Stimulated activated CD8-positive, alpha-beta memory T cell treated with anti-CD3 and anti-CD28 coated beads, Interleukin-7, amount 100 ng/mL, for 24 hours (primary cell): Measurements from ENCODE around the gene THEM4.
"Not testable (repeated sequence)": the region's sequence is repeated elsewhere in the genome, so short reads cannot be mapped to it uniquely, and the experiment has no call there.

Experiments
- DNase-seq: peaks from one replicate; pipeline ENCODE4 v3.0.0-alpha.2; 2020; ENCODE audit warnings: low read depth

The THEM4 gene

DNA sequence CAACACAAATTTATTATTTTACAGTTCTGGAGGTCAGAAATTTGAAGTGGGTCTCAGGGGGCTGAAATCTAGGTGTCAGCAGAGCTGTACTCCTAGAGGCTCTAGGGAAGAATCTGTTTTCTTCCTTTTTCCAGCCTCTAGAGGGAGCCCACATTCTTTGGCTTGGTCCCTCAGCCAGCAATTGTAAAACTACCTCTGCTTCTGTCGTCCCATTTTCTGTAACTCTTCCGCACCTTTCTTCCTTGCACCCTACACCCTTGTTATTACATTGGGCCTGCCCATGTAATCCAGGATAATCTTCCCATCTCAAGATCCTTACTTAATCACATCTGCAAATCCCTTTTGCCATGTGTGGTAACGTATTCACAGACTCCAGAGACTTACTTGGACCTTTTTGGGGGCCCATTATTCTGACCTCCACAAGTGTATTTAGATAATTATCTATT is 24.8 kb upstream of the THEM4 start:
- DNase-seq, result peak; percentile 7

- no peak for DNase-seq
Measured at GRCh38 chr1:151924691-151925587, 15.6 kb upstream of the THEM4 start.

DNA sequence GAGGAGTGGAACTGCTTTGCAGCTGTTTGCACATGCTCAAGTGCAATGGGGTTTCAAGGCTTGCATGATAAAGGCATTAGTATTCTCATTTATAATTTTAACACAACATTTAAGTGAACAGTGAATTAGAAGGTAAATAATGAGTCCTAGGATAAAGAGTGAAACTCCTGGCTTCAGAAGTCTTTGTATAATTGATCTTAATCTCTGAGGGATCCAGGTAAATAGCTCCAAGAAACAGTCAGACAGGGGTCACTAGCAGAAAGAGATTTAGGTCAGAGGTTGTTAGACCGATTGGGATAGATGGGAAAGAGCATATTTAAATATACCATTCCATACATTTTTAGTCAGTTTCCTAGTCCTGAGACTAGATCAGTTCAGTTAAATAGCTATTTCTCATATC is 14.1 kb upstream of the THEM4 start:
- no peak for DNase-seq

GRCh38 chr1:151920149-151920548 is 10.8 kb upstream of the THEM4 start:
- no peak for DNase-seq

DNA sequence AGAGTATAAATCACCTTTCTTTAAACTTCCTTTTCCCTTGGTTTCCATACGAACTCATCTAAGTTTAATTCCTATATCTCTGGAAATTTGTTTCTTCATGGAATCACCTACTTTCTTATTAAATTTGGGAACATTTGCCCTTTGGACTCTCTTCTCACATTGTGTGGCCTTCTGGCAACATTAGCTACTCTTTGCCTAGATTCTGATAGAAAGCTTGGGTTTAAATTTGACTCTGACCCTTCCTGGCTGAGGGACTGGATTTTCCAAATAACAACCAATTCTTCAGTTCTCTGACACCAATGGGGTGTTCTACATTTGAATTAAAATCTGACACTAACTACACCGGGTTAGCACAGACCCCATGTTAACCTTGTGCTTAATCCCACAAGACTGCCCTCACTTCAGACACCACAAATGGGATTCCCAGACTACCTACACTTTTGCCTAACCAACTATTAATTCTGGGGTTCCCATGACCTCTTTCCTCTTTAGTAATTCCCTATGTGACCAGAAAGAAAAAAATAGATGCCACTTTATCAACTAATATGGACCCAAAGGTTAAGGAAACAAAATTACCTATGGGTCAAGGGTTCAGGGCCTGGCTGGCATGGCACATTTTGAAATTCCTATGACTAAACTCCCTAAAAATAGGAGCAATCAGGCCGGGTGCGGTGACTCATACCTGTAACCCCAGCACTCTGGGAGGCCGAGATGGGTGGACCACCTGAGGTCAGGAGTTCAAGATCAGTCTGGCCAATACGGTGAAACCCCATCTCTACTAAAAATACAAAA is 9.7 kb upstream of the THEM4 start:
- no peak for DNase-seq

DNA sequence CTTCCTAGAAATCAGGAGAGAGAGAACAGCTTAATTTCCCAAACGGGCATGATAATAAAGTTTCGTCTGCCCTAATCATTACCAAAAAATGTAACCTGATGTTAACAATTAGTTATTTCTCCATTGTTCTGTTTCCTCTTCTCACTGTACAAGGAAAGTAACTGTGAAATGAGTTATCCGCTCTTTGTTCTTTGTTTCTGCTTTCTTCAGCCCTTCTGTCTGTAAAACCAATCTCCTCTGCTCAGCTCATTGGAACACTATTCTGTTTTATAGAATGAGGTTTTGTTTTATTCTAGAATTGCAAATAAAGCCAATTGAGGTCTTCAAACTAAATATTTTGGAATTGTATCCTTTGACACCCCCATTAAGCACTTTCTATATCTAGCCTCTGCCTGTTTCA is 8.8 kb upstream of the THEM4 start:
- DNase-seq, result no peak

GRCh38 chr1:151916726-151917370 is 7.5 kb upstream of the THEM4 start:
- no peak for DNase-seq

DNA sequence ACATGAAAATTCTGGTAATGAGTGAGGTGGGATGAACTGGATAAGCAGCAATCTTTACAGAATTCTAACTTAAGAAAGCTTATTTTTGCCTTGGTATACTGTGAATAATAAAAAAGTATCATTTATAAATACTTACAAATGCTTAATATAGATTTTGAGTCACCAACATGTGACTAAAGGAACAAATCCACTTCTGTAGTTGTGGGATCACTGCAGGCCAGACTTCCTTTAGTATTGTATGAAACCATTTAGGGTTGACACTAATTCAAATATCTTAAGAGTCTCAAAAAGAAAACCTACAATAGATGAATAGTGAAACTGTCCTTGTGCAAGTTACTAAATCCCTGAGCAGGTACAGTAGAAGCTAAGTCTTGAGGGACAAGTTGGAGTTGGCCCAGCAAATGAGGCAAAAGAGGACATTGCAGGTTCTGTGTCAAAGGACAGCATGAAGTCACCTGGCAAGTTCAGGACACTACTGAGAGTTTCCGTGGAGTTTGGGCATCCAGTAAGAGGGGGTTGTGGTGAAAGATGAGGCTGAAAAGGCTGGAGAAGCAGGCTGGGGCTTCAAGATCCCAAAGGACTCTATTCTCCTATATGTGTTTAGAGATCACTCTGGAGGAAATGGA is 5.9 kb upstream of the THEM4 start:
- DNase-seq, result no peak

DNA sequence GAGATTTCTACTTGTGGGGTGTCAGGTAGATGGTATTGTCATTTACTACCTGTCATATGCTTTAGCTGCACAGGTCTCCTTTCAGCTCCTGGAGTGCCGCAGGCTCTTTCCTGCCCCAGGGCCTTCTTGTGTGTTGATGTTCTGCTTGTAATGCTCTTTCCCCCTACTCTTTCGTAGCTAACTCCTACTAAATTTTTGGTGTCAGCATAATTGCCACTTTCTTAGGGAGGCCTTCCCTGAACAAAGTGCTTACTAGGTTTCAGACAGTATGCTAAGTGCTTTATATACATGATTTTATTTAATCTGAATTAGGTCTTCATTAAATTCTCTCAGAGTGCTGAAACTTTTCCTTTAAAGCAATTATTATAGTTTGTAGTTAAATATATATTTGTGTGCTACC is 4.8 kb upstream of the THEM4 start:
- no peak for DNase-seq

- no peak for DNase-seq
Measured at GRCh38 chr1:151912973-151913372, 3.7 kb upstream of the THEM4 start.

DNA sequence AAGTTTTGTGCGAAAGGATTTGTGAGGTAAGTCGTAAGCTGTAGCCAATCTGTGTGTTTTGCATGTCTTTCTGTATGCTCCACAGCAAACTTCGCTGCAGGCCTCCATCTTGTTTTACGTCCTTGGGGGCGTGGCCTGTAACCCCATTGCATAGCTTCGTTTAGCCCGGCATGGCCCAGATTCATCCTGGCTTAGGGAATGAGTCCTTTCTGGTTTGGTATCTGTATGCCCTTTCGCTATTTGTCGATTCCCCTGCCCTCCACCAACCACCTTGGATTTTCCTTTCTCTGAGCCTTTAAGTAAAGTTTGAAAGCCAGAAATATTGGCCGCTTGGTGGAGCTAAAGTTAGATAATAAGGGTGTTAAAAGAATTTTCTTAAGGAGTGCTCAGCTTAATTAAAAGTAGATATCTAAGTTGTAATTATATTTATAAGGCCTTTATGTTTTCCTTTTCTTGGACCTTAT is 1.1 kb downstream of the THEM4 start:
- DNase-seq, result no peak

DNA sequence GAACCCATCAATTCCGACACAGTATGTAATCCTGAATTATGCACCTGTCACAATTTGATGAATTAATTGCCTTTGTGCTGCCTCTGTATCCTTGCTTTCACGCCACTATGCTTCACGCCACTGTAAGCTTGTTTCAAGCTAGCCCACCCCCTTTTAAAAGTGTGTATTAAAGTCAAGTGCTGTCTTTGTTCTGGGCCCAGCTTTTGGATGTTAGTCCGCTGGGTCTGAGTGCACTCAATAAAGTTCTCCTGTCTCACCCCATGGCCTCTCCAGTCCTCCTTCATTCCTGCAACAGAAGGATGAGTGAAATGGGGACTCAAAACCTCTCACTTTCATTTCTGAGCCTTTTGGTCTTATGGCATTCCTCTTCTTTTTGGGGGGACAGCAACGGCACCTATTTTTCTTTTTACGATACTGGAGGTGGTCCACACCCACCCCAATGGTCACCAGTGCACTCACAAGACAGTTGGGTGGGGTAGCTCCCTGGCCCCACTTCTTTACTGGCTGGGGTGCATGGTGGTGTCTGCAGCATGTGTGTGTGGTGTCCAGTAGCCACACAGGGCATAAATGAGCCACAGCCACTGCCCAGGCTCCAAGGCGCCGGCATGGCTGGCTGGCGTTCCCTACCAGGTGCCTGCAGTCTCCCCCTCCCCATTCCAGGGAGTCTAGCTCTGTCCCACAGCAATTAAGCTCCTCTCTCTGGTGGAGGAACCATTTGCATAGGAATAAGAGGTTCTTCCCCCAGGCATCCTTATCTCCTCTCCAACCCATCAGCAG is 1.8 kb downstream of the THEM4 start:
- DNase-seq, result no peak

GRCh38 chr1:151906324-151906645 is 3.0 kb downstream of the THEM4 start:
- DNase-seq, result not testable (repeated sequence)

DNA sequence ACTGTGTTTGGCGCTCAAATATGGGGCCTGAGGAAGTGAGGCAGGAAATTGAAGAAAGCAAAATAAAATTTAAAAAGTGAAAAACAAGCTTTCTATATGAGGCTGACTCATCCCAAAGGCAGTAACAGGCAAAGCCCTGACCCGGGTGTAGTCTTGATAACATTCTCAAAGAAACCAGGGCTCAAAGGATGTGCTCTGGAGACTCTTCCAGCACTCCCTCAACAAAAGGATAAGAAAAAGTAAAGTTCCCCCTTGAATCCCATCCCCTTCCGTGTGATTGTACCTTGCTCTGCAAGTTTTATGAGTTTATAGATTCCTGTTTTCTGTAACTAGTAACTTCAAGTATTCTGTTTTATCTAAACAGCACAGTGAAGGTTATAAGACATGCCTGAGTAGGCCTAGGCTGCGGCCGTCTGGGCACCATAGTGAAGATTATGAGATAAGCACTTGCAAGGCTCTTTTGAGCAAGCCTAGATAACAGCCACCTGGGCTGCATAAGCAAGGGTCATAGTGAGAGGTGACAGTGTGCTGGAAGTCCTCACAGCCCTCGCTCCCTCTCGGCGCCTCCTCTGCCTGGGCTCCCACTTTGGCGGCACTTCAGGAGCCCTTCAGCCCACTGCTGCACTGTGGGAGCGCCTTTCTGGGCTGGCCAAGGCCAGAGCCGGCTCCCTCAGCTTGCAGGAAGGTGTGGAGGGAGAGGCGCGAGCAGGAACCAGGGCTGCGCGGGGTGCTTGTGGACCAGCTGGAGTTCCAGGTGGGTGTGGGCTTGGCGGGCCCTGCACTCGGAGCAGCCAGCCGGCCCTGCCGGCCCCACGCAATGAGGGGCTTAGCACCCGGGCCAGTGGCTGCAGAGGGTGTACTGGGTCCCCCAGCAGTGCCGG is 3.6 kb downstream of the THEM4 start:
- DNase-seq, result not testable (repeated sequence)

DNA sequence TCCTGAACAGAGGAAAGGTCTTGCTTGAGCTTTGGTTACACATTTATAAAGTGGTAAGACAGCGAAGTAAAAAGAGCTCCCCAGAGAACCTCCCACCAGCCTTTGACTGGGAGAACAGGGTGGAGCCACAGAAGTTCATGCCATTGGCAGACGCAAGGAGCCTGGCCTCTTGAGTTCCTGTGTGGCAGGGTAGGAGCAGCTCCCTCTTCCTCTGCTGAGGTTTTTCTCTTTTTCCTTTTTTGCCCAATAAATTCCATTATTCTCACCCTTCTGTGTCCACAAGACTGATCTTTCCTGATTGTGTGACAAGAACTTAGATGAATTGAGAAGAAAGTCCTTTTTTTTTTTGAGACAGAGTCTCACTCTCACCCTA is 4.3 kb downstream of the THEM4 start:
- DNase-seq, result peak; percentile 22

DNA sequence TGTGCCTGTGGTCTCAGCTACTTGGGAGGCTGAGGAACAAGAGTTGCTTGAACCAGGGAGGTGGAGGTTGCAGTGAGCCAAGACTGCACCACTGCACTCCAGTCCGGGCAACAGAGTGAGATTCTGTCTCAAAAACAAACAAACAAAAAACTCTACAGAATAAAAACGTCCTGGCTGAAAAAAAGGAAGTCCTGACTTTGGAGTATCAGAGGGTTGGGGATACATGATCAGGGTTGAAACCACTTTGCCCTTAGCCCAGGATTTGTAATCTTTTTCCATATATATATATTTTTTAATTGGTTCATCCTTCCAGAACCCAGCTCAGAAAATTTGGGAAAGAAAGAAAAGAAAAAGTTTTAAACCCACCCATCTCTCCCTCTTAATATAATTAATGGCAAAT is 6.5 kb downstream of the THEM4 start:
- no peak for DNase-seq

DNA sequence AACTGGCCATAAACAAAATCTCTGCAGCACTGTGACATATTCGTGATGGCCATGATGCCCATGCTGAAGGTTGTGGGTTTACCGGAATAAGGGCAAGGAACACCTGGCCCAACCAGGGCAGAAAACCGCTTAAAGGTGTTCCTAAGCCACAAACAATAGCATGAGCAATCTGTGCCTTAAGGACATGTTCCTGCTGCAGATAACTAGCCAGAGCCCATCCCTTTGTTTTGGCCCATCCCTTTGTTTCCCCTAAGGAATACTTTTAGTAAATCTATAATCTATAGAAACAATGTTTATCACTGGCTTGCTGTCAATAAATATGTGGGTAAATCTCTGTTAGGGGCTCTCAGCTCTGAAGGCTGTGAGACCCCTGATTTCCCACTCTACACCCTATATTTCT is 8.5 kb downstream of the THEM4 start:
- not testable (repeated sequence) for DNase-seq

- DNase-seq, result no peak
Measured at GRCh38 chr1:151898519-151898991, 10.8 kb downstream of the THEM4 start.

GRCh38 chr1:151897991-151898431 is 11.3 kb downstream of the THEM4 start:
- no peak for DNase-seq
